Measurements from ENCODE around the gene TPK1.

TPK1 gene

DNA sequence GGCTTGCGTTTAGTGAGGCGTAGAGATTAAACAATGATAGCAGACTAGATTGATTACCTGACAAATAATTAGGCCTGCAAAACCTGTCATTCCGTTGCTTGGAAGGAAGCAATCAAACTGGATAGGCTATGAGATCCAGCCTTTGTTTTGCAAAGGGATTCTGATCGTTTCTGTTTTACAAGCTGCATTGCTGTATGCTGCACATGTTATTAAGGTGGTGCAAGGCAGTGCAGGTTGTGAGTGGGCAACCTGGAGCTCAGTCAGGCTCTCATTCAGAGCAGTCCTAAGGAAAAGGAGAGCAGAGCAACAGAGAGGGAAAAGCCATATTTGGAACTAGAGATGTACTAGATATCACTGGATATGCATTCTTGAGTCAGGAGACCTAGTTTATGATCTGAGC, 425.4 kb downstream of the TPK1 start:
- DNase-seq (ENCODE audit: low read depth in 2 of 2): no peak

DNA sequence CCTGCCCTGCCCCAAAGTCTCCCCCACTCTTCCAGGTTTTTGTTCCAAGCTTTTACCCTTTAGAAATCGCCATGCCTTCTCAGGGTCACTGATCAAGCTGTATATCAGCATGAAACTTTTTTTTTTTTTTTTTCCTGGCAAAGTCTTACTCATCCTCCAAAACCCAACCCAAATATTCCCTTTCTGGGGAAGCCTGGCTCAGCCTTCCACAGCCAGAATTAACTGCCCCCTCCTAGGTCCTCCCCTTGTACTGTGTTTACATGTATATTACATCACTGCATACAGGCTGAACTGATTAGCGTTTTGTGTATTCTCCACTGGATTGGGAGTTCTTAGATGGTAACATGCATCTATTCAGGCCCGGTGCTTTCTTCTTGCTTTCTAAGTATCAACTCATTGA, 427.7 kb downstream of the TPK1 start:
- no peak for DNase-seq (ENCODE audit: low read depth in 2 of 2)

DNA sequence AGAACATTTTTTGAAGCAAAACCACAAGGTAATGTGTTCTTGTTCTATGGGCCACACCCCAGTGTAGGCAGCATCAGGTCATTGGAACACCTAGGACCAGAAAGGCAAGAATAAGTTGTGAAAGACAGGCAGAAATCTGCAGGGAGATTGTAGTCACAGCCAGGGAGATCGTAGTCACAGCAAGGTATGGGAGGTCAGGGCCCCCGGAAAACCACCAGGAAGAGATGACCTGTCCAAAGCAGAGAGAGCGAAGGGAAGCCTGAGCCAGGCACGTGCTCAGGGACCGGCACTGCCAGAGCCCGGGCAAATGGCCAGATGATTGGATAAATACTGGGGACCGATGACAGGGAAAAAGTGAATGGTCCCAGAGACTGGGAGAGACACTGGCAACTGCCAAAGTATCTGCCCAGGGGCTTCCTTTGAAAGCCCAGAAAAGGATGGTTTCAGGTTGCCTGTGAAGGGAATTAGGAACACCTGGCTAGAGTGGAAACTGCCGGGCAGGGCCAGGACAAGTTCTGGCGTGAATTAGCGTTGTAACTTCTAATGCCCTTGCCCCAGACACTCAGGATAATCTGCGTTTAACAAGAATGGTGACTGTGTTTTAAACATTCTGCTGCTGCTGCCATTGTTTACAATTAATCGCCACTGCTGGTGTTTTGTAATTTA, 428.5 kb downstream of the TPK1 start:
- DNase-seq (ENCODE audit: low read depth in 2 of 2): no peak

DNA sequence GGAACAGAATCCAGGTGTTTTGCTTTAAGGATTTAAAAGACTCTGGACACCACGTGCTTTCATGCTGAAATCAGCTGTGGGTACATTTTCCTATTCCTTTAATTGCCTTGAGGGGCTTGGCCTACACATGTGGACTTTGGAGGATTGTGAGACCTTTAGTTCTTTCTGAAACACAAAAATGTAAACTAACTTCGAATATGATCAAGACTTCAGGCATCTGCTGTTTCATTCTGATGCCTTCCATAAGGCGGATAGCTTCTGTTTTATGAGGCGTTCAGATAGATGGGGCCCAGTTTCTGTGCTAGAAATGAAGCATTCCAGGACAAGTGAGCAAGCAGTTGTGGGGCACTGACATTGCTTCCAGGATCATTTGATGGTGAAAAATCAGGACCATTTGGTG, 430.9 kb downstream of the TPK1 start:
- no peak for DNase-seq (ENCODE audit: low read depth in 2 of 2)

DNA sequence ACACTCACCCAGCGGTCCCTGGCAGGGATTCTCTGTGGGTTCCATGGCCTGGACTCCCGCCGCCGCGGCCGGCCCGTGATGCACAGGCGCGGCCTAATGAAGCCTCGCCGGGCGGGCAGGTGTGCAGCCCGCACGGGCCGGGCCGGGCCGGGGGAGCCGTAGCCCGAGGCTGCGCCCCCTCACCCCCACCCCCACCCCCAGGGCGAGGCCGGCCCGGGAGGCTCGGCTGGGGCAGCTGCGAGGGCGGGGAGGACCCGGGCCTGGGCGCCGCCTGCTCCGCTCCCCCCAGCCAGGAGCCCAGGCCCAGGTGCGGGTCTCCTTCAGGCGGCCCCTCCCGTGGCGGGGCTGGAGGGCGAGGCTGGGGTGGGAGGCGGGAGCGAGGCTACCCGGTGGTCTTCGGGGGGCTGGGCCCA, 432.2 kb downstream of the TPK1 start, which contains the start of gene NOBOX:
Gene NOBOX (minus strand): TSS at position 45 of the 413 bp plus-strand sequence.
- DNase-seq (ENCODE audit: low read depth in 2 of 2): no peak

DNA sequence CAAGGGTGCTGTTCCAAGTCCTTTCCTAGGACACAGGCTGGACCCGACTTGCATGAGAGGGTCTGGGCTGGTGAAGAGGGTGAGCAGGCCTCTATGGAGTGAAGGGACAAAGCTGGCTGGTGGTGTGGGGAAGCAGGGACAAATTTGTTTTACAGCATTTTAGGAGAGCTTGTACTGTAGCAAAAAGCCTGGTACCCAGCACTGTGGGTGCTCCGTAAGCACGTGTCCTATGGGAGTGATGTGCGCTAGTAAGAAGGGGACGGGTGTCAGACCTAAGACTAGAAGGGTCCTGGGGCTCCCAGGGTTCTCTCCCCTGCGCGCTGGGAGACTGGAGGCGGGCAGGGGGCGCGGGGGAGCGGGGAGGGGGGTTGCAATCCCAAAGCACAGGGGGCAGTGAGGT, 432.8 kb downstream of the TPK1 start:
- DNase-seq (ENCODE audit: low read depth in 2 of 2): no peak

All from stimulated activated CD8-positive, alpha-beta memory T cell treated with anti-CD3 and anti-CD28 coated beads, Interleukin-15, amount 100 ng/mL, for 48 hours (primary cell).